HepG2 (cell line): ENCODE data around the gene CACNA1G. TPM values are rescaled to one million over a fixed set of nuclear protein-coding genes. Genes with fewer than 3 reads are reported as not detected.

Source experiments
- AHDC1 ChIP-seq: sonication (generic); formaldehyde crosslinking; IDR thresholded peaks from 2 replicates; pipeline ENCODE4 v1.5.1; 2020; ENCODE audit warnings: mild to moderate bottlenecking, missing genetic modification reagents, borderline replicate concordance
- ELK4 ChIP-seq: sonication (generic); formaldehyde crosslinking; IDR thresholded peaks from 2 replicates; pipeline ENCODE4 v1.9.0; 2021; ENCODE audit warnings: missing genetic modification reagents, borderline replicate concordance
- GATAD2A ChIP-seq: IDR thresholded peaks from 2 replicates; pipeline ENCODE4 v1.6.1; 2016
- HDAC2 ChIP-seq: sonication (generic); formaldehyde crosslinking; IDR thresholded peaks from 2 replicates; pipeline ENCODE4 v1.4.0; 2020; ENCODE audit warnings: missing genetic modification reagents
- KDM2A ChIP-seq: sonication (generic); formaldehyde crosslinking; IDR thresholded peaks from 2 replicates; pipeline ENCODE4 v1.4.0; 2020; ENCODE audit warnings: low read depth, missing genetic modification reagents, borderline replicate concordance
- PAF1 ChIP-seq: IDR thresholded peaks from 2 replicates; pipeline ENCODE4 v1.6.1; 2016; ENCODE audit warnings: missing genetic modification reagents, missing compliant biosample characterization
- SIX4 ChIP-seq: sonication (generic); formaldehyde crosslinking; IDR thresholded peaks from 2 replicates; pipeline ENCODE4 v1.4.0; 2020; ENCODE audit warnings: missing genetic modification reagents
- TBL1XR1 ChIP-seq: fragments of 150-350 bp; IDR thresholded peaks from 2 replicates; pipeline ENCODE4 v1.6.1; 2014; ENCODE audit warnings: borderline replicate concordance, low read length; ENCODE audit not compliant: partially characterized antibody
- XRCC5 ChIP-seq: fragments of 200-400 bp; formaldehyde crosslinking; optimal IDR thresholded peaks from 2 replicates; pipeline ENCODE3; 2017; ENCODE audit warnings: mild to moderate bottlenecking, low read length
- ZBTB33 ChIP-seq: sonication (generic); formaldehyde crosslinking; IDR thresholded peaks from 2 replicates; pipeline ENCODE4 v1.4.0; 2020; ENCODE audit warnings: missing genetic modification reagents
- ZFP82 ChIP-seq: sonication (generic); formaldehyde crosslinking; IDR thresholded peaks from 2 replicates; pipeline ENCODE4 v1.5.1; 2020; ENCODE audit warnings: mild to moderate bottlenecking, missing genetic modification reagents, borderline replicate concordance
- ZGPAT ChIP-seq: IDR thresholded peaks from 2 replicates; pipeline ENCODE4 v1.6.1; 2016; ENCODE audit warnings: mild to moderate bottlenecking
- ZNF687 ChIP-seq: sonication (generic); formaldehyde crosslinking; IDR thresholded peaks from 2 replicates; pipeline ENCODE4 v1.5.1; 2020; ENCODE audit warnings: mild to moderate bottlenecking, missing genetic modification reagents, moderate library complexity
- ZNF776 ChIP-seq: sonication (generic); formaldehyde crosslinking; IDR thresholded peaks from 2 replicates; pipeline ENCODE4 v1.4.0; 2020; ENCODE audit warnings: mild to moderate bottlenecking, missing genetic modification reagents
- ZSCAN22 ChIP-seq: sonication (generic); formaldehyde crosslinking; IDR thresholded peaks from 2 replicates; pipeline ENCODE4 v1.4.0; 2020; ENCODE audit warnings: mild to moderate bottlenecking, missing genetic modification reagents
- polyA plus RNA-seq, 8 experiments: library from polyadenylated mRNA; depleted of rRNA in 3 of 8; stranded (reverse) in 7 of 8; unstranded in 1 of 8; fragments of >200 nt; fragmentation: Illumina TruSeq in 4 of 8; extraction: Trizol in 4 of 8; gene quantifications; 2 replicates each; pipeline versions ENCODE4 v1.2.1 to v1.2.3, GENCODE V29; 2011 to 2016; ENCODE audit warnings: low read depth in 4 of 8, missing spikeins in 1 of 8, mixed read lengths in 1 of 8; ENCODE audit not compliant: insufficient read depth in 1 of 8
- total RNA-seq, 5 experiments: library from RNA; depleted of rRNA; stranded (reverse); fragments of >200 nt; fragmentation: Illumina TruSeq; extraction: Trizol; gene quantifications; 2 replicates each; pipeline ENCODE4 v1.2.3, GENCODE V29; 2016; ENCODE audit warnings: low read depth in 1 of 5

Gene CACNA1G
- total and polyA plus RNA-seq, 2 of the 13 experiments (the other 11 are each of a cell fraction or from before 2014, with no cell fraction given), result 0.02 TPM; not detected in 1

- peak; percentile 77 for TF ChIP-seq AHDC1 (CRISPR knock-in tag)
- TF ChIP-seq ZSCAN22 (CRISPR knock-in tag), result peak; percentile 92; the same call in 1 of the 2 replicates
- TF ChIP-seq ELK4 (CRISPR knock-in tag), result no peak
- peak; percentile 68 for TF ChIP-seq ZGPAT (CRISPR knock-in tag)
- TF ChIP-seq XRCC5, result no peak
- no peak for TF ChIP-seq ZFP82
- TF ChIP-seq PAF1 (CRISPR knock-in tag), result no peak
- TF ChIP-seq ZNF687, result peak; percentile 93
- peak; percentile 71; the same call in 1 of the 2 replicates for TF ChIP-seq HDAC2 (CRISPR knock-in tag)
- TF ChIP-seq ZBTB33 (CRISPR knock-in tag), result peak; percentile 99
- TF ChIP-seq SIX4 (CRISPR knock-in tag), result no peak
- TF ChIP-seq TBL1XR1, result no peak
- TF ChIP-seq KDM2A (CRISPR knock-in tag), result 0 out of 2 replicates have a peak, but pooled peaks have one; percentile 4
- TF ChIP-seq ZNF776 (CRISPR knock-in tag), result no peak
- TF ChIP-seq GATAD2A (CRISPR knock-in tag), result peak; percentile 82
Measured at GRCh38 chr17:50663812-50664374, 103.4 kb downstream of the CACNA1G start (continued).
